Endothelial cell of umbilical vein (primary cell): ENCODE data around the gene ALDH1A3. TPM values are rescaled to one million over a fixed set of nuclear protein-coding genes. Genes with fewer than 3 reads are reported as not detected.

Source experiments
- BruUV-seq: library from RNA; stranded (reverse); fragments of 400-500 nt; replicated peaks from 2 replicates; lab custom pipeline; 2021; lab: Mats Ljungman, UMichigan
- CTCF ChIA-PET: fragments of 300-600, 350-600 bp; sonication (Branson Sonifier 250); formaldehyde crosslinking; loops from one replicate; lab custom pipeline; 2021; ENCODE audit warnings: antibody characterized with exemption, inconsistent platforms; lab: Charles Lee
- POLR2A ChIA-PET: fragments of 300-600, 350-600 bp; sonication (Branson Sonifier 250); formaldehyde crosslinking; loops from one replicate; lab custom pipeline; 2021; ENCODE audit warnings: antibody characterized with exemption, inconsistent platforms; lab: Charles Lee
- DNase-seq: peaks from one replicate; pipeline ENCODE4 v3.0.0-alpha.2; 2011; ENCODE audit warnings: low read depth, low spot score
- FAIRE-seq: peaks from 2 replicates; lab custom pipeline; 2011; peaks lifted over from hg19 to GRCh38; lab: Jason Lieb, UNC
- H2AFZ ChIP-seq: 2 replicates; pipeline ENCODE4 v1.6.0; 2012; ENCODE audit warnings: low read depth, low read length, control low read depth, inconsistent platforms
- H3K27ac ChIP-seq: 2 replicates; pipeline ENCODE4 v1.5.1; 2011; ENCODE audit warnings: low read depth, mild to moderate bottlenecking, control low read depth, low read length, moderate library complexity; ENCODE audit not compliant: insufficient read depth
- H3K27me3 ChIP-seq, 2 experiments: 2 replicates each; pipeline versions ENCODE4 v1.6.0 to v1.6.1; 2011; ENCODE audit warnings: low read length in 2 of 2, mixed read lengths in 1 of 2; ENCODE audit not compliant: control insufficient read depth in 2 of 2, insufficient read depth in 2 of 2
- H3K36me3 ChIP-seq, 2 experiments: 2 replicates in 1 of 2; 3 replicates in 1 of 2; pipeline ENCODE4 v1.5.1; 2011; ENCODE audit warnings: low read length in 2 of 2, mild to moderate bottlenecking in 1 of 2, moderate library complexity in 1 of 2; ENCODE audit not compliant: control insufficient read depth in 2 of 2, insufficient read depth in 2 of 2; ENCODE audit errors: extremely low read depth in 1 of 2
- H3K4me1 ChIP-seq: 3 replicates; pipeline ENCODE4 v1.5.1; 2011; ENCODE audit warnings: mild to moderate bottlenecking, low read length; ENCODE audit not compliant: control insufficient read depth, insufficient read depth; ENCODE audit errors: extremely low read depth
- H3K4me2 ChIP-seq: 2 replicates; pipeline ENCODE4 v1.6.1; 2011; ENCODE audit warnings: low read length, control low read depth, mixed read lengths; ENCODE audit not compliant: insufficient read depth
- H3K4me3 ChIP-seq, 3 experiments: fragments of 200-600 bp in 1 of 3; sonication (generic), shearing (Covaris generic) in 1 of 3; replicated peaks in 1 of 3; 2 replicates each; pipeline ENCODE4 v1.5.1; 2011 to 2016; ENCODE audit warnings: control low read depth in 3 of 3, low read length in 3 of 3, mild to moderate bottlenecking in 2 of 3, inconsistent platforms in 1 of 3, low read depth in 1 of 3, moderate library complexity in 1 of 3; ENCODE audit not compliant: insufficient read depth in 1 of 3
- H3K79me2 ChIP-seq: 2 replicates; pipeline ENCODE4 v1.6.0; 2012; ENCODE audit warnings: low read length, inconsistent platforms; ENCODE audit not compliant: control insufficient read depth, insufficient read depth
- H3K9ac ChIP-seq: replicated peaks from 2 replicates; pipeline ENCODE3; 2011; ENCODE audit warnings: low read length, control low read depth; ENCODE audit not compliant: insufficient read depth; ENCODE audit errors: extremely low read depth
- H3K9me1 ChIP-seq: replicated peaks from 3 replicates; pipeline ENCODE4 v1.6.0; 2011; ENCODE audit warnings: mild to moderate bottlenecking, low read length; ENCODE audit not compliant: control insufficient read depth, insufficient read depth; ENCODE audit errors: extremely low read depth
- H3K9me3 ChIP-seq: replicated peaks from 2 replicates; pipeline ENCODE4 v1.5.1; 2012; ENCODE audit warnings: low read length, inconsistent platforms; ENCODE audit not compliant: control insufficient read depth, insufficient read depth
- H4K20me1 ChIP-seq: replicated peaks from 2 replicates; pipeline ENCODE3; 2011; ENCODE audit warnings: mild to moderate bottlenecking, low read length; ENCODE audit not compliant: control insufficient read depth, insufficient read depth; ENCODE audit errors: extremely low read depth
- EZH2 ChIP-seq: IDR thresholded peaks from 2 replicates; pipeline ENCODE4 v1.6.1; 2012; ENCODE audit warnings: borderline replicate concordance, low read depth, mild to moderate bottlenecking, moderate library complexity, low read length, inconsistent platforms; ENCODE audit not compliant: severe bottlenecking
- FOS ChIP-seq: IDR thresholded peaks from 2 replicates; pipeline ENCODE4 v1.6.1; 2011; ENCODE audit warnings: mild to moderate bottlenecking, low read length, moderate library complexity, borderline replicate concordance; ENCODE audit not compliant: insufficient read depth
- GATA2 ChIP-seq: IDR thresholded peaks from 2 replicates; pipeline ENCODE4 v1.7.0; 2011; ENCODE audit warnings: low read depth, mild to moderate bottlenecking, moderate library complexity, mixed read lengths, low read length; ENCODE audit not compliant: insufficient read length, insufficient read depth
- JUN ChIP-seq: IDR thresholded peaks from 2 replicates; pipeline ENCODE4 v1.6.1; 2011; ENCODE audit warnings: borderline replicate concordance, low read depth; ENCODE audit not compliant: insufficient read length, insufficient read depth
- MYC ChIP-seq: IDR thresholded peaks from one replicate; pipeline ENCODE4 v1.6.1; 2011; ENCODE audit warnings: mild to moderate bottlenecking, low read depth, low read length
- POLR2A ChIP-seq: IDR thresholded peaks from 2 replicates; pipeline ENCODE4 v1.6.1; 2012; ENCODE audit warnings: low read depth, mild to moderate bottlenecking, control low read depth, low read length
- POLR2AphosphoS5 ChIP-seq: IDR thresholded peaks from 2 replicates; pipeline ENCODE4 v1.6.1; 2012; ENCODE audit warnings: low read depth, mild to moderate bottlenecking, control low read depth, low read length, moderate library complexity; ENCODE audit not compliant: insufficient read depth
- dilution Hi-C: fragments of 300-500 bp; cut with MboI; formaldehyde crosslinking; loops from one replicate; pipeline ENCODE4 v1.15.0; 2019; ENCODE audit warnings: low sequenced_read_pairs; ENCODE audit not compliant: extremely low pct_ligation_motif_present
- intact Hi-C: fragments of 100-400 bp; cut with micrococcal nuclease; formaldehyde crosslinking; loops from one replicate; pipeline ENCODE4 v1.10.0; 2022
- polyA plus RNA-seq, 4 experiments: library from polyadenylated mRNA; depleted of rRNA in 3 of 4; stranded (reverse) in 3 of 4; unstranded in 1 of 4; fragments of >200 nt; gene quantifications; 2 replicates each; pipeline versions ENCODE4 v1.2.1 to v1.2.3, GENCODE V29; 2011 to 2012; ENCODE audit warnings: missing spikeins in 1 of 4
- total RNA-seq: library from RNA; stranded (reverse); gene quantifications from 2 replicates; pipeline ENCODE4 v1.2.3, GENCODE V29; 2021
- TF ChIP-seq, protein P1 (sequence below), 2 donors: IDR thresholded peaks; 1 replicate in 1 of 2; 2 replicates in 1 of 2; pipeline ENCODE4 v1.5.1; 2011; ENCODE audit warnings: low read length in 2 of 2, mild to moderate bottlenecking in 2 of 2, moderate library complexity in 2 of 2, control low read depth in 1 of 2, inconsistent platforms in 1 of 2, low read depth in 1 of 2; ENCODE audit not compliant: insufficient read depth in 1 of 2; ENCODE audit errors: extremely low read depth in 1 of 2
- TF ChIP-seq, protein P2 (sequence below): IDR thresholded peaks from 2 replicates; pipeline ENCODE4 v1.6.1; 2011; ENCODE audit not compliant: insufficient read depth, insufficient read length

Gene ALDH1A3
- total and polyA plus RNA-seq, 2 donors (not counting 3 experiments of a cell fraction or from before 2014, with no cell fraction given): 2.8 to 5.8 TPM

DNA sequence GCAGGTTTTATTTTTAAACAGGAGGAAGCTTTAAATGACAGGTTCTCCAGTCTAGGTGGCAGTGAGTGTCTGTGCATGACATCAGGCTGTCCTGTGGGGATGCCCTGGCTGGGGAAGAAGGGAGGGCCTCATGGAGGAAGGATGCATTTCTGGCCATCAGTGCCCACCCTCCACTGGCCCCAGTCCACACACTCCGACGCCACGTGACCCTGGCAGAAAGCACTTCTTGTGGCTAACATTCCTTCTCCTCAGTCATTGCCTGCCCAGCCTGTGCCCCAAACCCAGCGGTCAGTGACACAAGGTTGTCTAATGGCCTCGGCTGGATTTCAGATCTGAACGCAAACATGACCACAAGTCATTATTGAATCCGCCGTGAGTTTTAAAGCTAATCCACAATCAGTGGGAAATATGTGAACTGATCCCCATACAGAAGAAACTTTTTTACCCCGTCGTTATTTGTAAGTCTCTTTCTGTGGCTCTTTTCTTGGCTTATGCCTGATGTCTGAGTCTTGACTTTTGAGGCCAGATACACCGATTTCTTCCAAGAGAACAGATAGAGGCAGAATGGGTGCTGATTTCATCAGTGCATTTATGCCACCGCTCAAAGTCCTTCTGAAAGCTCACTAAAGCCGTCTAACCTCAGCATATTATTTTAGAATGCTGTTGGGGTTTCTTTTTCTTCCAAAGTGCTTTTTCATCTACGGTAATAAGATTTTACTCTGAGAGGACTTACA, 22.2 kb downstream of the ALDH1A3 start:
- POLR2A ChIA-PET: interaction anchor here (0.7 to 1.4 kb wide), 2 partner anchors 16 to 180 kb away, joined by 3 read pairs; no protein-coding TSS in a partner anchor
- Histone ChIP-seq H3K9me1 (no peaks in the 10 kb centered on the region), H4K20me1 (no peaks in the 10 kb centered on the region), H2AFZ (peak overlapping the region; percentile 59), H3K36me3 (no peaks in the 10 kb centered on the region), H3K4me3 (peak overlapping the region in 1 of 3 experiments; percentile 15), H3K79me2 (no peaks in the 10 kb centered on the region), H3K4me2 (peak overlapping the region; percentile 63), H3K9me3 (no peaks in the 10 kb centered on the region), H3K27ac (peak overlapping the region; percentile 81), H3K27me3 (no peaks in the 10 kb centered on the region), H3K4me1 (peaks cover 27% of the 10 kb centered on the region), H3K9ac (peak overlapping the region; percentile 66)
- no peak for DNase-seq
- TF ChIP-seq, protein P1, sequence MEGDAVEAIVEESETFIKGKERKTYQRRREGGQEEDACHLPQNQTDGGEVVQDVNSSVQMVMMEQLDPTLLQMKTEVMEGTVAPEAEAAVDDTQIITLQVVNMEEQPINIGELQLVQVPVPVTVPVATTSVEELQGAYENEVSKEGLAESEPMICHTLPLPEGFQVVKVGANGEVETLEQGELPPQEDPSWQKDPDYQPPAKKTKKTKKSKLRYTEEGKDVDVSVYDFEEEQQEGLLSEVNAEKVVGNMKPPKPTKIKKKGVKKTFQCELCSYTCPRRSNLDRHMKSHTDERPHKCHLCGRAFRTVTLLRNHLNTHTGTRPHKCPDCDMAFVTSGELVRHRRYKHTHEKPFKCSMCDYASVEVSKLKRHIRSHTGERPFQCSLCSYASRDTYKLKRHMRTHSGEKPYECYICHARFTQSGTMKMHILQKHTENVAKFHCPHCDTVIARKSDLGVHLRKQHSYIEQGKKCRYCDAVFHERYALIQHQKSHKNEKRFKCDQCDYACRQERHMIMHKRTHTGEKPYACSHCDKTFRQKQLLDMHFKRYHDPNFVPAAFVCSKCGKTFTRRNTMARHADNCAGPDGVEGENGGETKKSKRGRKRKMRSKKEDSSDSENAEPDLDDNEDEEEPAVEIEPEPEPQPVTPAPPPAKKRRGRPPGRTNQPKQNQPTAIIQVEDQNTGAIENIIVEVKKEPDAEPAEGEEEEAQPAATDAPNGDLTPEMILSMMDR (IDR thresholded peaks at IDR 0.05; ENCODE audit: extremely low read depth in 1 of 2, insufficient read depth in 1 of 2, low read depth in 1 of 2, low read length in 2 of 2): no peak
- TF ChIP-seq POLR2A (no peak), MYC (no peak), GATA2 (no peak), FOS (no peak), POLR2AphosphoS5 (no peak), EZH2 (no peak), JUN (no peak)
- TF ChIP-seq, protein P2, sequence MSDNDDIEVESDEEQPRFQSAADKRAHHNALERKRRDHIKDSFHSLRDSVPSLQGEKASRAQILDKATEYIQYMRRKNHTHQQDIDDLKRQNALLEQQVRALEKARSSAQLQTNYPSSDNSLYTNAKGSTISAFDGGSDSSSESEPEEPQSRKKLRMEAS: no peak
- BruUV-seq: TSS peak; percentile 67
- peak; percentile 8 for FAIRE-seq
- dilution Hi-C loops: no loop called here
- intact Hi-C loops: loop anchor here (1.0 to 10.0 kb wide), 5 partner anchors 13 to 283 kb away; no protein-coding TSS in a partner anchor
- CTCF ChIA-PET: interaction anchor here (0.8 to 5.1 kb wide), 7 partner anchors 10 to 105 kb away, joined by 3 to 53 read pairs (median 4); partner anchors contain the start of gene LRRK1
